IMR-90 (cell line): Measurements from ENCODE around the gene C1QL1.

Experiments
- CEBPB ChIP-seq: IDR thresholded peaks from 2 replicates; pipeline ENCODE4 v1.6.1; 2012; ENCODE audit warnings: low read depth, low read length, improper control_type of control experiment
- CTCF ChIP-seq: conservative IDR thresholded peaks from 2 replicates; pipeline ENCODE4 v1.5.1; 2012; ENCODE audit warnings: mild to moderate bottlenecking, low read depth, low read length, improper control_type of control experiment
- FOS ChIP-seq: fragments of 150-350 bp; IDR thresholded peaks from 2 replicates; pipeline ENCODE4 v1.6.1; 2016; ENCODE audit warnings: low read depth, low read length
- MAFK ChIP-seq: IDR thresholded peaks from 2 replicates; pipeline ENCODE4 v1.6.1; 2012; ENCODE audit warnings: low read depth, low read length, improper control_type of control experiment
- MAZ ChIP-seq: IDR thresholded peaks from 2 replicates; pipeline ENCODE4 v1.6.1; 2012; ENCODE audit warnings: low read depth, mild to moderate bottlenecking, low read length, improper control_type of control experiment, moderate library complexity, borderline replicate concordance
- MXI1 ChIP-seq: IDR thresholded peaks from 2 replicates; pipeline ENCODE4 v1.6.1; 2012; ENCODE audit warnings: low read depth, mild to moderate bottlenecking, low read length, moderate library complexity, borderline replicate concordance
- POLR2A ChIP-seq: IDR thresholded peaks from 2 replicates; pipeline ENCODE4 v1.6.1; 2012; ENCODE audit warnings: mild to moderate bottlenecking, low read depth, low read length
- RAD21 ChIP-seq: IDR thresholded peaks from 2 replicates; pipeline ENCODE4 v1.6.1; 2012; ENCODE audit warnings: low read length, improper control_type of control experiment
- RCOR1 ChIP-seq: IDR thresholded peaks from 2 replicates; pipeline ENCODE4 v1.6.1; 2012; ENCODE audit warnings: mild to moderate bottlenecking, low read length, improper control_type of control experiment; ENCODE audit not compliant: insufficient replicate concordance
- RFX5 ChIP-seq: IDR thresholded peaks from 2 replicates; pipeline ENCODE4 v1.8.0; 2012; ENCODE audit warnings: low read depth, mild to moderate bottlenecking, low read length, moderate library complexity
- SMC3 ChIP-seq: fragments of 150-350 bp; IDR thresholded peaks from 2 replicates; pipeline ENCODE4 v1.6.1; 2016; ENCODE audit warnings: low read depth, mild to moderate bottlenecking, antibody characterized with exemption, low read length, moderate library complexity
- USF2 ChIP-seq: fragments of 150-350 bp; IDR thresholded peaks from 2 replicates; pipeline ENCODE4 v1.6.1; 2017; ENCODE audit warnings: mild to moderate bottlenecking, antibody characterized with exemption, low read length, low read depth

GRCh38 chr17:44924107-44924544, 44.0 kb downstream of the C1QL1 start:
- TF ChIP-seq POLR2A = no peak
- TF ChIP-seq CTCF = no peak
- TF ChIP-seq SMC3 = no peak
- no peak for TF ChIP-seq RFX5
- no peak for TF ChIP-seq USF2
- no peak for TF ChIP-seq RAD21
- TF ChIP-seq MXI1 = no peak
- TF ChIP-seq FOS = no peak
- TF ChIP-seq MAFK = no peak
- no peak for TF ChIP-seq MAZ
- TF ChIP-seq RCOR1 = no peak
- TF ChIP-seq CEBPB = no peak
